Ovary (tissue), 9 donors: Measurements from ENCODE around the gene NEK3. TPM values are rescaled to one million over a fixed set of nuclear protein-coding genes. Genes with fewer than 3 reads are reported as not detected.
"Not testable (repeated sequence)": the region's sequence is repeated elsewhere in the genome, so short reads cannot be mapped to it uniquely, and the experiment has no call there.

Experiments
- DNase-seq, 5 donors: peaks; one replicate each; pipeline ENCODE4 v3.0.0-alpha.2; 2019 to 2020
- H3K27ac ChIP-seq, 2 donors: fragments of 200-600 bp; one replicate each; pipeline versions ENCODE4 v1.5.1 to v1.8.0; 2019 to 2022
- H3K27me3 ChIP-seq: fragments of 200-600 bp; one replicate; pipeline ENCODE4 v1.8.0; 2022
- H3K36me3 ChIP-seq: fragments of 200-600 bp; sonication (generic); one replicate; pipeline ENCODE4 v1.5.1; 2019
- H3K4me1 ChIP-seq: one replicate; pipeline ENCODE4 v1.8.1; 2013; ENCODE audit warnings: mild to moderate bottlenecking, moderate library complexity; ENCODE audit not compliant: insufficient read depth
- H3K4me3 ChIP-seq: fragments of 200-600 bp; sonication (generic); one replicate; pipeline ENCODE4 v1.5.1; 2017
- H3K9me3 ChIP-seq, 2 donors: fragments of 200-600 bp in 1 of 2; sonication (generic) in 1 of 2; one replicate each; pipeline versions ENCODE4 v1.5.1 to v1.8.1; 2013 to 2019; ENCODE audit warnings: mild to moderate bottlenecking in 1 of 2, moderate library complexity in 1 of 2
- CTCF ChIP-seq, 3 donors: fragments of 450-650 bp in 2 of 3; fragments of 200-600 bp in 1 of 3; IDR thresholded peaks; one replicate each; pipeline versions ENCODE4 v1.5.1 to v1.8.0; 2016 to 2022; ENCODE audit warnings: antibody characterized with exemption in 3 of 3, mild to moderate bottlenecking in 1 of 3
- EP300 ChIP-seq: sonication (generic); formaldehyde crosslinking; IDR thresholded peaks from one replicate; pipeline ENCODE4 v1.6.1; 2017; ENCODE audit warnings: antibody characterized with exemption
- POLR2A ChIP-seq: fragments of 450-650 bp; IDR thresholded peaks from one replicate; pipeline ENCODE4 v1.6.1; 2017; ENCODE audit warnings: antibody characterized with exemption, mild to moderate bottlenecking, moderate library complexity
- whole genome bisulfite sequencing, 3 donors: extraction: QIAGEN DNeasy Blood & Tissue Kit in 1 of 3; methylation state at CpG; one replicate each; pipeline versions ENCODE4 v1.1.5 to v1.1.7; 2013 to 2017; 5-methylcytosine and 5-hydroxymethylcytosine counted together
- intact Hi-C, 4 donors: fragments of 100-400 bp; cut with DNase I; formaldehyde crosslinking; loops; one replicate each; pipeline versions ENCODE4 v1.11.0 to v1.15.1; 2022 to 2023
- polyA plus RNA-seq, 2 donors: library from polyadenylated mRNA; stranded (reverse); fragments of 200-250 nt in 1 of 2; fragments of 350-450 nt in 1 of 2; fragmentation: Illumina TruSeq in 1 of 2; extraction: RNeasy Lipid Tissue Mini Kit (QIAGEN cat#74804) in 1 of 2; gene quantifications; one replicate each; pipeline ENCODE4 v1.2.3, GENCODE V29; 2013 to 2014
- total RNA-seq, 7 donors: library from RNA; depleted of rRNA in 2 of 7; stranded (reverse); fragments of >200 nt in 2 of 7; fragmentation: NEBNext Ultra II Directional in 3 of 7; extraction: Animal tissue kit (Norgen Biotek cat#: 25700) in 3 of 7; gene quantifications; one replicate each; pipeline versions ENCODE4 v1.1.0 to v1.2.4, GENCODE V29; 2016 to 2023
- donor health status: DM: no; HTN: no; CAD: no; lungs with moderate emphysema.
- donor health status: DM: no; HTN: no; CAD: no.
- donor health status: Bipolar disorder and iron deficiency.
- donor health status: DM: yes; HTN: yes; CAD: no.
- donor health status: DM: no; HTN: no; CAD: no.
- donor health status: DM: yes; HTN: yes; CAD: no.

The NEK3 gene
- total and polyA plus RNA-seq, 9 donors: 7.1 to 17.4 (median 11.7) TPM

GRCh38 chr13:52104624-52105023, 54.8 kb downstream of the NEK3 start:
- no peaks in the 10 kb centered on the region for H3K36me3 ChIP-seq
- intact Hi-C loops: no loop called here

GRCh38 chr13:52103386-52103785, 56.0 kb downstream of the NEK3 start:
- H3K4me3 ChIP-seq: no peak overlapping the region
- no peaks in the 10 kb centered on the region for H3K9me3 ChIP-seq
- no peaks in the 10 kb centered on the region for H3K4me1 ChIP-seq
- no peaks in the 10 kb centered on the region for H3K36me3 ChIP-seq
- WGBS, 3 donors: 82 to 88% (median 87%) methylated on average over 5 of the region's 5 CpGs
- no peak overlapping the region for H3K27ac ChIP-seq
- TF ChIP-seq EP300: no peak
- no peak for TF ChIP-seq CTCF (IDR thresholded peaks at IDR 0.05)
- TF ChIP-seq POLR2A: no peak
- intact Hi-C loops: no loop called here
- H3K27me3 ChIP-seq: no peaks in the 10 kb centered on the region
- DNase-seq: no peak

More at GRCh38 chr13:52104624-52105023, 54.8 kb downstream of the NEK3 start:
- Histone ChIP-seq H3K4me1 (no peaks in the 10 kb centered on the region), H3K4me3 (no peak overlapping the region), H3K27me3 (no peaks in the 10 kb centered on the region), H3K27ac (no peak overlapping the region), H3K9me3 (no peaks in the 10 kb centered on the region)
- no peak for TF ChIP-seq POLR2A
- TF ChIP-seq EP300: no peak
- TF ChIP-seq CTCF (IDR thresholded peaks at IDR 0.05): no peak
- 89 to 92% (median 91%) methylated on average over 1 of the region's 1 CpG for WGBS, 3 donors
- no peak for DNase-seq

GRCh38 chr13:52102423-52102822, 57.0 kb downstream of the NEK3 start:
- DNase-seq, H3K4me1 ChIP-seq, intact Hi-C loops, H3K36me3 ChIP-seq, H3K27me3 ChIP-seq, H3K9me3 ChIP-seq, H3K27ac ChIP-seq, H3K4me3 ChIP-seq: not testable (repeated sequence)
- WGBS, 3 donors: 89 to 98% (median 95%) methylated on average over 3 of the region's 3 CpGs

DNA sequence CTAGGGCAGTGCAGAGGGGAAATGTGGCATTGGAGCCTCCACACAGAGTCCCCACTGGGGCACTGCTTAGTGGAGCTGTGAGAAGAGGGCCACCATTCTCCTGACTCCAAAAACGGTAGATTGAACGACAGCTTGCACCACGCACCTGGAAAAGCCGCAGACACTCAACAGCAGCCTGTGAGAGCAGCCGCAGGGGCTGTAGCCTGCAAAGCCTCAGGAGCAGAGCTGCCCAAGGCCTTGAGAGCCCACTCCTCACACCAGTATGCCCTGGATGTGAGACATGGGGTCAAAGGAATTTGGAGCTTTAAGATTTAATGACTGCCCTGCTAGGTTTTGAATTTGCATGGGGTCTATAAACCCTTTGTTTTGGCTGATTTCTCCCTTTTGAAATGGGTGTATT, 62.2 kb downstream of the NEK3 start:
- no peaks in the 10 kb centered on the region for H3K27me3 ChIP-seq
- H3K4me1 ChIP-seq: no peaks in the 10 kb centered on the region
- H3K36me3 ChIP-seq: no peaks in the 10 kb centered on the region
- H3K4me3 ChIP-seq: no peak overlapping the region
- TF ChIP-seq CTCF (IDR thresholded peaks at IDR 0.05) (no peak), EP300 (no peak), POLR2A (no peak)
- H3K9me3 ChIP-seq: no peaks in the 10 kb centered on the region
- no peak for DNase-seq
- intact Hi-C loops: no loop called here
- WGBS, 3 donors: 82 to 88% (median 84%) methylated on average over 5 of the region's 5 CpGs
- H3K27ac ChIP-seq: no peak overlapping the region

GRCh38 chr13:52096748-52097147, 62.6 kb downstream of the NEK3 start:
- no peak for TF ChIP-seq EP300
- no peak for TF ChIP-seq CTCF (IDR thresholded peaks at IDR 0.05)
- no peak for TF ChIP-seq POLR2A
- no peaks in the 10 kb centered on the region for H3K36me3 ChIP-seq
- no peak overlapping the region for H3K27ac ChIP-seq
- 71 to 79% (median 79%) methylated on average over 3 of the region's 3 CpGs for WGBS, 3 donors
- no peaks in the 10 kb centered on the region for H3K27me3 ChIP-seq
- intact Hi-C loops: no loop called here
- no peak overlapping the region for H3K4me3 ChIP-seq
- H3K4me1 ChIP-seq: no peaks in the 10 kb centered on the region
- H3K9me3 ChIP-seq: no peaks in the 10 kb centered on the region
- no peak for DNase-seq
